ENCODE results near the gene LRAT. TPM values are rescaled to one million over a fixed set of nuclear protein-coding genes. Genes with fewer than 3 reads are reported as not detected.

Gene LRAT
- polyA plus RNA-seq, 10 donors, result 0.09 to 0.56 (median 0.19) TPM; not detected in 2

DNA sequence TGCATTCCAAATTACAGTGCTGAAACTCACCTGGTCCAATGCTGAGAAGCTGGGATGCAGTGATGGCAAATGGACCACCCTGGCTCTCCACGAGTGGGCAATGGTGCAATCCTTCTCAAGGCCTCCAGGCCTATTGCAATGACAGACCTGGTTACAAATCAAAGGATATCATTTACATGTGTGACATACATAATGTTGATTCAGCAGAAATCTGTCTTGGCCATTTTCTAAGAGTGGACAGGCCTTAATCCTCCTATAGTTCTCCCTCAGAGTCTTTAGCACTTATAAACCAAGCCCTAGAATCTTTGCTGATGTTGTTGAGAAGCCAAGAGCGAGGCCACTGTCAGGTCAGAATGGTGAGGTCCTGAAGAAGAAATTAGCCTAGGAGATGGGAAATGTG, 17.1 kb downstream of the LRAT start:
- no peak for DNase-seq

- DNase-seq, result no peak
Observed at GRCh38 chr4:154778264-154778663, 34.5 kb downstream of the LRAT start.

DNA sequence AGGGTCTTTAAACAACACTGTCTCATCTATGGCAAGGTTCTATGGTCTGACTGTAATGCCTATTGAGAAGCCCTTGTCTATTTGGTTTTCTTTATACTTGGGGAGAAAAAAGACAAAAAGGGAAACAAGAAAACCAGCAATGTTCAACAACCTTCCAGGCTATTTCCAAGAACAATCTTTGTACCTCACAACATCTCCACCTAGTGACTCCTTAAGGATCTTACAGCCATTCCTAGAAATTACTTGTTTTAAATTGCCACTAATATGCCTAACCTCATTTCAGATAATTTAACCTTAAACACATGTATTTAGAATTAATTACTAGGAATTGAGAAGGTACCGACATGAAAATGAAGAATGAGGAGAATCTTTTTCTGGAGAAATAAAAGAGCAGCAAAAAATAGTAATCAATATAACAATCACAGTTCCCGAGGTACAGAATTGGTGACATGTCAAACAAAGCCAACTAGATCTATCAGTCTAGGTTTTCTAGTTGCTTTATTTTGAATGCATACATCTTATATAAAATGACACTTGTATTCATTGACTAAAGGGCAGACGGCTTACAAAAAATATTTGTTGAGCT, 35.7 kb downstream of the LRAT start:
- peak; percentile 12 to 41 (median 15) for DNase-seq

GRCh38 chr4:154781126-154781982, 37.6 kb downstream of the LRAT start, which contains the start of gene RBM46:
TSS of gene RBM46 (plus strand) at chr4:154781272. CDS start at chr4:154796753, 15,481 bp downstream.
- DNase-seq, result peak in 1 of 3 donors; percentile 1

DNA sequence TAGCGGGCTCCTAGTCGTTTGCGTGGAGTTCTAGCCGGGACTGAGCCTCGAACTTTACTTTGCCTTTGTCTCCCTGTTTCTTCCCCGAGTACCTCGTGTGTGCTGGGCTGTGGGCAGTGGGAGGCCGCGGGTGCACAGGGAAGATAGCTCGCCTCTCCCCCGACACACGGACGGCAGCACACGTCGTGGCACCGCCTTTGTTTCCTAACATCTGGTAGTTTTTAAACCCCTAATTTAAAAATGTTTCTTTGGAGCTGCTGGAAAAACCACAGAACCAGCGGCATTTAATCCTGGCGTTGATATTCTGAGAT, 38.1 kb downstream of the LRAT start:
- no peak for DNase-seq

Other genes with a start within 250 kb of the LRAT start
- gene PLRG1, start 193.6 kb upstream of the LRAT start, polyA plus RNA-seq (ENCODE audit: insufficient read length in 10 of 10), result 10 to 100 TPM; 50.0 to 69.9 (median 61.8) TPM
- 1 to 10 TPM in 1 of 10 donors, under 1 TPM in 1, not detected in 8; 0.83 to 5.5 TPM for gene FGB, start 181.0 kb upstream of the LRAT start, polyA plus RNA-seq (ENCODE audit: insufficient read length in 10 of 10)
- gene FGA, start 153.3 kb upstream of the LRAT start, polyA plus RNA-seq (ENCODE audit: insufficient read length in 10 of 10), result 1 to 10 TPM in 1 of 10 donors, under 1 TPM in 1, not detected in 8; 0.33 to 3.0 TPM
- gene FGG, start 131.3 kb upstream of the LRAT start, polyA plus RNA-seq (ENCODE audit: insufficient read length in 10 of 10), result 1 to 10 TPM in 1 of 10 donors, under 1 TPM in 1, not detected in 8; 0.31 to 2.6 TPM
- gene RBM46, start 37.3 kb downstream of the LRAT start, polyA plus RNA-seq (ENCODE audit: insufficient read length in 10 of 10), result under 1 TPM in 6 of 10 donors, not detected in 4; 0.05 to 0.24 (median 0.13) TPM